GM19193 (cell line): ENCODE results near the gene SDK1.

Experiments
- POLR2A ChIP-seq: IDR thresholded peaks from 4 replicates; pipeline ENCODE4 v1.6.1; 2011; ENCODE audit not compliant: insufficient read depth, insufficient read length; ENCODE audit errors: extremely low read depth

SDK1 gene

GRCh38 chr7:3575753-3576531 is 274.9 kb downstream of the SDK1 start:
- no peak for TF ChIP-seq POLR2A

GRCh38 chr7:3578399-3578798 is 277.3 kb downstream of the SDK1 start:
- TF ChIP-seq POLR2A, result no peak

- TF ChIP-seq POLR2A, result no peak
Measured at GRCh38 chr7:3579638-3580219, 278.7 kb downstream of the SDK1 start.

- no peak for TF ChIP-seq POLR2A
Measured at GRCh38 chr7:3585826-3586225, 284.8 kb downstream of the SDK1 start.

GRCh38 chr7:3588341-3588740 is 287.3 kb downstream of the SDK1 start:
- TF ChIP-seq POLR2A, result no peak

- no peak for TF ChIP-seq POLR2A
Measured at GRCh38 chr7:3589752-3590151, 288.7 kb downstream of the SDK1 start.

GRCh38 chr7:3591219-3591618 is 290.2 kb downstream of the SDK1 start:
- TF ChIP-seq POLR2A, result no peak

- no peak for TF ChIP-seq POLR2A
Measured at GRCh38 chr7:3591944-3592343, 290.9 kb downstream of the SDK1 start.

GRCh38 chr7:3592401-3593134 is 291.5 kb downstream of the SDK1 start:
- no peak for TF ChIP-seq POLR2A

- no peak for TF ChIP-seq POLR2A
Measured at GRCh38 chr7:3594901-3595300, 293.8 kb downstream of the SDK1 start.

GRCh38 chr7:3598854-3599253 is 297.8 kb downstream of the SDK1 start:
- no peak for TF ChIP-seq POLR2A

- TF ChIP-seq POLR2A, result no peak
Measured at GRCh38 chr7:3605222-3605621, 304.2 kb downstream of the SDK1 start.

- TF ChIP-seq POLR2A, result no peak
Measured at GRCh38 chr7:3606436-3606835, 305.4 kb downstream of the SDK1 start.

- TF ChIP-seq POLR2A, result no peak
Measured at GRCh38 chr7:3607847-3608246, 306.8 kb downstream of the SDK1 start.

- TF ChIP-seq POLR2A, result no peak
Measured at GRCh38 chr7:3616306-3616705, 315.3 kb downstream of the SDK1 start.

GRCh38 chr7:3630081-3630480 is 329.0 kb downstream of the SDK1 start:
- TF ChIP-seq POLR2A, result no peak

GRCh38 chr7:3634396-3634795 is 333.3 kb downstream of the SDK1 start:
- no peak for TF ChIP-seq POLR2A
